Natural killer cell (primary cell): ENCODE data around the gene TREH. TPM values are rescaled to one million over a fixed set of nuclear protein-coding genes. Genes with fewer than 3 reads are reported as not detected.
A peak's percentile ranks its signal among the peaks of the same experiment; 100 is the strongest.

Experiments used
- ATAC-seq, 3 donors: fragments of 150-1000 bp in 2 of 3; fragments of 200-7000 bp in 1 of 3; cut with Tn5 transposase; 1 replicate in 1 of 3; 2 replicates in 2 of 3; pipeline ENCODE4 v1.10.0; 2021; ENCODE audit warnings: mild to moderate bottlenecking in 2 of 3, moderate library complexity in 2 of 3
- DNase-seq, 2 donors: peaks; one replicate each; pipeline versions ENCODE4 v3.0.0 to v3.0.0-alpha.2; 2013 to 2021; ENCODE audit warnings: mixed read lengths in 1 of 2
- H3K27ac ChIP-seq: one replicate; pipeline ENCODE4 v1.5.1; 2013; ENCODE audit warnings: mild to moderate bottlenecking, low read length
- H3K27me3 ChIP-seq: one replicate; pipeline ENCODE4 v1.6.1; 2013; ENCODE audit warnings: low read length; ENCODE audit not compliant: control insufficient read depth, insufficient read depth
- H3K36me3 ChIP-seq: one replicate; pipeline ENCODE4 v1.6.1; 2013; ENCODE audit warnings: low read length; ENCODE audit not compliant: control insufficient read depth, insufficient read depth
- H3K4me1 ChIP-seq: one replicate; pipeline ENCODE4 v1.6.1; 2013; ENCODE audit warnings: low read length; ENCODE audit not compliant: control insufficient read depth, insufficient read depth
- H3K4me3 ChIP-seq: one replicate; pipeline ENCODE4 v1.5.1; 2013; ENCODE audit warnings: low read length
- H3K9me3 ChIP-seq: one replicate; pipeline ENCODE4 v1.6.1; 2013; ENCODE audit warnings: low read length; ENCODE audit not compliant: control insufficient read depth, insufficient read depth
- H3K27ac Mint-ChIP-seq, 2 donors: one replicate each; pipeline ENCODE4 v1.8.0; 2022; ENCODE audit warnings: mild to moderate bottlenecking in 2 of 2, mixed read lengths in 2 of 2, moderate library complexity in 1 of 2
- H3K27me3 Mint-ChIP-seq, 2 donors: one replicate each; pipeline ENCODE4 v1.8.0; 2022; ENCODE audit warnings: low read depth in 2 of 2, mixed read lengths in 2 of 2
- H3K36me3 Mint-ChIP-seq: one replicate; pipeline ENCODE4 v1.8.0; 2022; ENCODE audit warnings: mixed read lengths
- H3K4me1 Mint-ChIP-seq, 2 donors: one replicate each; pipeline ENCODE4 v1.8.0; 2022; ENCODE audit warnings: mixed read lengths in 2 of 2
- H3K4me3 Mint-ChIP-seq: one replicate; pipeline ENCODE4 v1.8.0; 2022; ENCODE audit warnings: mild to moderate bottlenecking, moderate library complexity, mixed read lengths
- H3K9me3 Mint-ChIP-seq, 2 donors: one replicate each; pipeline ENCODE4 v1.8.0; 2022; ENCODE audit warnings: mixed read lengths in 2 of 2
- WGBS: methylation state at CpG from one replicate; pipeline ENCODE4 v1.1.7; 2013; ENCODE audit warnings: missing lambda C conversion rate; ENCODE audit not compliant: insufficient coverage; 5-methylcytosine and 5-hydroxymethylcytosine counted together
- intact Hi-C: fragments of 100-400 bp; cut with micrococcal nuclease; formaldehyde crosslinking; loops from one replicate; pipeline ENCODE4 v1.14.2; 2022
- total RNA-seq, 4 donors: library from RNA; stranded (reverse); fragments of 120-200 nt in 1 of 4; gene quantifications; one replicate each; pipeline versions ENCODE4 v1.2.3 to v1.2.4, GENCODE V29; 2013 to 2022
- TF ChIP-seq, protein P1 (sequence below): fragments of 200-600 bp; IDR thresholded peaks from one replicate; pipeline ENCODE4 v1.8.0; 2022; ENCODE audit warnings: antibody characterized with exemption

Gene TREH
- total RNA-seq, 3 donors from 2014 or later (not counting 1 experiment from before 2014, with no cell fraction given) = not detected

DNA sequence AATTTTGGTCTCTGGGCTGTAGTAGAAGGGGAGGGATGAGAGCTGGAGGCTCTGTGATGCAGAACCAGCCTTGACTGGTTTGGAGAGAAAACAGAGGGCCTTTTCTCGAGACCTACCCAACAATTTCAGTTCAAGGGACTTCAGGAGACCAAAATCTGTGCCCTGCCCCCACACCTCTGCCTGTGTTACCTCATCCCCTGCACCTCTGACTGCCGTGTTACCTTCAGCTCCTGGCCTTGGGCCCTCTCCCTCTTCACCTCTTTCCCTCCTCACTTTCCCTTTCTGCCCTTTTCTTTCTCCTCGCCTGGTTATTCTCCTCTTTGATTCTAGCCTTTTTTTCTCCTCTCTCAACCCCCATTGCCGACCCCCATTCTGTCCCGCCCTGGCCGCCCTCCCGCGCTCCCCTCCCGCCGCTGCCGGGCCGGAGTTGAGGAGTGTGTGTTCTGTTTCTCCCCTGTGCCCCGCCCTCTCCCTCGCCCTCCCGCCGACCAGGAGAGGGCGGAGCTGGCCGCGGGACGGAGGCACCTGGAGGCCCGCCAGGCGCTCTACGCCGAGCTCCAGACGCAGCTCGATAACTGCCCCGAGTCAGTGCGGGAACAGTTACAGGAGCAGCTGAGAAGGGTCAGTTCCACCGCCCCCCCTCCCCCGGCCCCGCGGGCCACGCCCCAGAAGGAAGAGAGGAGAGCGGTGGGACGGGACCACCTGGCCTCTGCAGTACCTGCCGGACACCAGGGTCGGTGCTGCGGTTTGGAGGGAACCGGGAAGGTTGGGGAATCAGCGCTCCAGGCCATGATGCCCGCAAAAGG is 44.8 kb downstream of the TREH start:
- Mint-ChIP-seq H3K27ac (no peak overlapping the region), H3K36me3 (no peaks in the 10 kb centered on the region), H3K9me3 (no peaks in the 10 kb centered on the region), H3K4me1 (no peaks in the 10 kb centered on the region), H3K4me3 (peak overlapping the region; percentile 35), H3K27me3 (peaks cover 0 to 2% of the 10 kb centered on the region in 2 donors)
- intact Hi-C loops = no loop called here
- ATAC-seq (no peak), DNase-seq (peak in 1 of 2 donors; percentile 53)
- Histone ChIP-seq H3K27ac (no peak overlapping the region), H3K9me3 (no peaks in the 10 kb centered on the region), H3K27me3 (no peaks in the 10 kb centered on the region), H3K36me3 (no peaks in the 10 kb centered on the region), H3K4me1 (no peaks in the 10 kb centered on the region), H3K4me3 (no peak overlapping the region)
- 77% methylated on average over 41 of the region's 41 CpGs for WGBS
- TF ChIP-seq, protein P1, sequence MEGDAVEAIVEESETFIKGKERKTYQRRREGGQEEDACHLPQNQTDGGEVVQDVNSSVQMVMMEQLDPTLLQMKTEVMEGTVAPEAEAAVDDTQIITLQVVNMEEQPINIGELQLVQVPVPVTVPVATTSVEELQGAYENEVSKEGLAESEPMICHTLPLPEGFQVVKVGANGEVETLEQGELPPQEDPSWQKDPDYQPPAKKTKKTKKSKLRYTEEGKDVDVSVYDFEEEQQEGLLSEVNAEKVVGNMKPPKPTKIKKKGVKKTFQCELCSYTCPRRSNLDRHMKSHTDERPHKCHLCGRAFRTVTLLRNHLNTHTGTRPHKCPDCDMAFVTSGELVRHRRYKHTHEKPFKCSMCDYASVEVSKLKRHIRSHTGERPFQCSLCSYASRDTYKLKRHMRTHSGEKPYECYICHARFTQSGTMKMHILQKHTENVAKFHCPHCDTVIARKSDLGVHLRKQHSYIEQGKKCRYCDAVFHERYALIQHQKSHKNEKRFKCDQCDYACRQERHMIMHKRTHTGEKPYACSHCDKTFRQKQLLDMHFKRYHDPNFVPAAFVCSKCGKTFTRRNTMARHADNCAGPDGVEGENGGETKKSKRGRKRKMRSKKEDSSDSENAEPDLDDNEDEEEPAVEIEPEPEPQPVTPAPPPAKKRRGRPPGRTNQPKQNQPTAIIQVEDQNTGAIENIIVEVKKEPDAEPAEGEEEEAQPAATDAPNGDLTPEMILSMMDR = no peak

DNA sequence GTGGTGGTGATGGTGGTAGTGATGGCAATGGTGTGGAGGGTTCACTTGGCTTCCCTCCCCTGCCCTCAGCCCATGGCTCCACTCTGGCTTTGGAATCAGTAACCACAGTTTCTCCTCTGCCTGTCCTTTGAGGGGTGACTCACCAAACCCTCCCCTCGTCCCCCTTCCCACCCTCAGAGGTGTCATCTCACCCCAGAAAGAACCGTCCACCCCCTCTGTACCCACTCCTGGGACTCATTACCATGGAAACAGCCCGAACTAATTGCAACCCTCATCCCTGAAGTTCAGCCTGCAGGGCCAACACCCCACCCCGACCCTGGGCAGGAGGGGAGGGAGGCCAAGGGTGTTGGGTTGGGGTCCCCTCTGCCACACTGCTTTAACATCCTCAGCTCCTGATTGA is 45.5 kb downstream of the TREH start:
- Mint-ChIP-seq H3K27ac (no peak overlapping the region), H3K36me3 (no peaks in the 10 kb centered on the region), H3K9me3 (no peaks in the 10 kb centered on the region), H3K4me3 (no peak overlapping the region), H3K27me3 (peaks cover 0 to 2% of the 10 kb centered on the region in 2 donors), H3K4me1 (no peaks in the 10 kb centered on the region)
- Histone ChIP-seq H3K9me3 (no peaks in the 10 kb centered on the region), H3K4me3 (no peak overlapping the region), H3K36me3 (no peaks in the 10 kb centered on the region), H3K27me3 (no peaks in the 10 kb centered on the region), H3K27ac (no peak overlapping the region), H3K4me1 (no peaks in the 10 kb centered on the region)
- TF ChIP-seq, protein P1 = no peak
- intact Hi-C loops = no loop called here
- 66% methylated on average over 4 of the region's 4 CpGs for WGBS
- DNase-seq = no peak
- ATAC-seq = no peak

DNA sequence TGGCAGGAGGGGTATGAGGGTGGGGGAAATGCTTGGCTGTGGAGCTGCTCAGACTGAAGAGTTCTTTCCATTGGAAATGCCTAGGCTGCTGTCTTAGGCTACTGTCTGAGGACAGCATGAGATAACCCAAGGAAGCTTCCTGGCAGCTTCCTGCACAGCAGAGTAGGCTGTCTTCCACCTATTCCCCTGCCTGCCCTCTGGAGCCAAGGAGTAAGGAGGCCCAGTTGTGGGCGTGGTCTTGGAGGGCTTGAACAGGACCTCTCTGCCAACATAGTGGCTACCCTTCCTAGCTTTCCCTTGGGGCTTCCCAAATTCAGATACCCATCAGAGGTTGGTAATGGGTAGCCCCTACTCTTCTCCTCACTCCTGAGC is 46.1 kb downstream of the TREH start:
- H3K27ac Mint-ChIP-seq = no peak overlapping the region

More for the DNA sequence above, 46.1 kb downstream of the TREH start:
- no peaks in the 10 kb centered on the region for H3K27me3 ChIP-seq
- intact Hi-C loops = no loop called here
- 70% methylated on average over 1 of the region's 1 CpG for WGBS
- H3K27me3 Mint-ChIP-seq = peaks cover 0 to 2% of the 10 kb centered on the region in 2 donors
- ATAC-seq (no peak), DNase-seq (no peak)
- no peaks in the 10 kb centered on the region for H3K36me3 Mint-ChIP-seq
- H3K9me3 ChIP-seq = no peaks in the 10 kb centered on the region
- H3K4me3 Mint-ChIP-seq = no peak overlapping the region
- H3K36me3 ChIP-seq = no peaks in the 10 kb centered on the region
- TF ChIP-seq, protein P1 = no peak
- H3K27ac ChIP-seq = no peak overlapping the region
- H3K4me3 ChIP-seq = no peak overlapping the region
- H3K4me1 ChIP-seq = no peaks in the 10 kb centered on the region
- H3K9me3 Mint-ChIP-seq = no peaks in the 10 kb centered on the region
- no peaks in the 10 kb centered on the region for H3K4me1 Mint-ChIP-seq
